Body of pancreas (tissue), 4 donors: Measurements from ENCODE around the gene TTC1.

ENCODE experiments used
- CTCF ChIP-seq, 7 experiments: fragments of 450-650 bp in 4 of 7; fragments of 200-600 bp in 3 of 7; sonication (generic) in 3 of 7; IDR thresholded peaks; one replicate each; pipeline ENCODE4 v1.5.1; 2016 to 2019; ENCODE audit warnings: antibody characterized with exemption in 7 of 7
- POLR2A ChIP-seq, 3 donors: fragments of 450-650 bp; IDR thresholded peaks; one replicate each; pipeline ENCODE4 v1.6.1; 2016; ENCODE audit warnings: antibody characterized with exemption in 3 of 3, mild to moderate bottlenecking in 2 of 3

- TF ChIP-seq POLR2A (IDR thresholded peaks at IDR 0.05) (no peak), CTCF (IDR thresholded peaks at IDR 0.05) (no peak)
Measured at GRCh38 chr5:159961176-159962160, 47.5 kb upstream of the TTC1 start.
